Thymus (tissue), 11 donors: ENCODE measurements around the gene SUB1. TPM values are rescaled to one million over a fixed set of nuclear protein-coding genes. Genes with fewer than 3 reads are reported as not detected.
"Not testable (repeated sequence)": the region's sequence is repeated elsewhere in the genome, so short reads cannot be mapped to it uniquely, and the experiment has no call there.

Source experiments
- DNase-seq, 9 donors: peaks; one replicate each; pipeline ENCODE4 v3.0.0-alpha.2; 2013; ENCODE audit warnings: low spot score in 9 of 9, low read depth in 6 of 9, missing footprints in 1 of 9
- H3K27ac ChIP-seq, 2 donors: one replicate each; pipeline ENCODE4 v1.5.1; 2013; ENCODE audit warnings: control low read depth in 1 of 2, low read depth in 1 of 2, low read length in 1 of 2, mild to moderate bottlenecking in 1 of 2, moderate library complexity in 1 of 2
- H3K27me3 ChIP-seq, 2 donors: one replicate each; pipeline ENCODE4 v1.5.1; 2013; ENCODE audit warnings: low read length in 1 of 2; ENCODE audit not compliant: control insufficient read depth in 2 of 2, insufficient read depth in 1 of 2
- H3K36me3 ChIP-seq, 2 donors: one replicate each; pipeline ENCODE4 v1.5.1; 2013; ENCODE audit warnings: low read length in 1 of 2, mild to moderate bottlenecking in 1 of 2, moderate library complexity in 1 of 2; ENCODE audit not compliant: control insufficient read depth in 2 of 2, insufficient read depth in 2 of 2
- H3K4me1 ChIP-seq, 2 donors: one replicate each; pipeline ENCODE4 v1.5.1; 2013; ENCODE audit warnings: low read length in 2 of 2; ENCODE audit not compliant: control insufficient read depth in 2 of 2, insufficient read depth in 2 of 2
- H3K4me3 ChIP-seq, 2 donors: one replicate each; pipeline ENCODE4 v1.5.1; 2013; ENCODE audit warnings: low read length in 2 of 2, control low read depth in 1 of 2, mild to moderate bottlenecking in 1 of 2
- H3K9me3 ChIP-seq, 2 donors: one replicate each; pipeline ENCODE4 v1.5.1; 2013; ENCODE audit warnings: low read length in 1 of 2, mild to moderate bottlenecking in 1 of 2; ENCODE audit not compliant: control insufficient read depth in 2 of 2, insufficient read depth in 1 of 2
- WGBS: extraction: QIAGEN DNeasy Blood & Tissue Kit; methylation state at CpG from one replicate; pipeline ENCODE4 v1.1.7; 2013; 5-methylcytosine and 5-hydroxymethylcytosine counted together
- polyA plus RNA-seq: library from polyadenylated mRNA; stranded (reverse); fragments of 200-250 nt; gene quantifications from one replicate; pipeline ENCODE4 v1.2.3, GENCODE V29; 2013
- total RNA-seq: library from RNA; stranded (reverse); fragments of 120-200 nt; gene quantifications from one replicate; pipeline ENCODE4 v1.2.4, GENCODE V29; 2013
- donor health status: healthy.

Gene SUB1
- total and polyA plus RNA-seq, 2 donors, result 355 to 527 TPM

DNA sequence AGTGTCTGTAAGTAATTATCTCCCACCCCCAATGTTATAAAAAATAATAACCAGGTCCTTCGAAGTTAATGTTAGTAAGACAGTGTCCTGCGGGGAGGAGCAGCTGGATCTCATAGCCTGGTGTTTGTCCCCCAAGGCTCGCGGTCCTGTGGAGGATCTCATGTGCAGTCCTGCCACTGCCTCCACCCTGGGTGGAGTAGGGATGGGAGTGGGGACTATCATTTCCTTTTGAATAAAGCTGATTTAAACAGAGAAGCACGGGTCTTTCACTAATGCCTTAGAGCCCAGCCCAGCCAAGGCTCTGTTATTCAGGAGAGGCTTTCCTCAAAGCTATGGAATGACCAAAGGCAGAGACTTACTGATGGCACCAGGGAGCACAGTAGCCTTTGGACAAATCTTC, 40.2 kb downstream of the SUB1 start:
- Histone ChIP-seq H3K27me3 (no peaks in the 10 kb centered on the region), H3K9me3 (no peaks in the 10 kb centered on the region), H3K36me3 (no peaks in the 10 kb centered on the region), H3K4me1 (no peaks in the 10 kb centered on the region), H3K4me3 (no peak overlapping the region), H3K27ac (no peak overlapping the region)
- WGBS, result 98% methylated on average over 5 of the region's 5 CpGs
- DNase-seq, result no peak

DNA sequence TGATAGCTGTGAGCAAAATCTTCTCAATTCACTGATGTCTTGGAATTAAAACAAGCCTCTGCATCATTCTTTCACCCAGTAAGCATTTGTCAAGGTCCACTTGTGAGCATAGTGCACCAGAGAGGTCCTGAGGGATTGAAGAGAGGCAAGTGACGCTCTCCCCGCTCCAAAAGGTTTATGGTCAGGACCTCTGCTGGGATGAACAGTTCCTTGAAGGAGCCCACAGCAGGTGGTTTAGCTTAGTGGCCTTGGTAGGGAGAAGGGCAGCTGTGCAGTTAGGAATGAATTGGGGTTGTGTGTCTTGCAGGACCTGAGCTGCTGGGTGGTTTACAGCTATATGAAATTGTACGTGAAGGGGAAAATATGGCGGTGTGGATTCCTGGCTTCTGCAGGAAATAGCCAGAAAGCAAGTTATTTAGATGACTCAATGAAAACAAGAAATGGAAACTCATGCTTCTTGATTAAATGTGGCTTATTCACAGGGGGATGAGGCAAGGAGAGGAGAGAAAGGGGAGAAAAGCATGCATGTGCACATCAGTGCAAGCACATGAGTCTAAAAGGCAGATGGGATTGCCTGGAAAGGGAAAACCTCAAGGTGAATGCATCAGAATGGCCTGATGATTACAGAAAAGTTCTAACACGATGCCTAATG, 42.0 kb downstream of the SUB1 start:
- 93% methylated on average over 5 of the region's 5 CpGs for WGBS
- no peaks in the 10 kb centered on the region for H3K36me3 ChIP-seq
- no peak for DNase-seq

DNA sequence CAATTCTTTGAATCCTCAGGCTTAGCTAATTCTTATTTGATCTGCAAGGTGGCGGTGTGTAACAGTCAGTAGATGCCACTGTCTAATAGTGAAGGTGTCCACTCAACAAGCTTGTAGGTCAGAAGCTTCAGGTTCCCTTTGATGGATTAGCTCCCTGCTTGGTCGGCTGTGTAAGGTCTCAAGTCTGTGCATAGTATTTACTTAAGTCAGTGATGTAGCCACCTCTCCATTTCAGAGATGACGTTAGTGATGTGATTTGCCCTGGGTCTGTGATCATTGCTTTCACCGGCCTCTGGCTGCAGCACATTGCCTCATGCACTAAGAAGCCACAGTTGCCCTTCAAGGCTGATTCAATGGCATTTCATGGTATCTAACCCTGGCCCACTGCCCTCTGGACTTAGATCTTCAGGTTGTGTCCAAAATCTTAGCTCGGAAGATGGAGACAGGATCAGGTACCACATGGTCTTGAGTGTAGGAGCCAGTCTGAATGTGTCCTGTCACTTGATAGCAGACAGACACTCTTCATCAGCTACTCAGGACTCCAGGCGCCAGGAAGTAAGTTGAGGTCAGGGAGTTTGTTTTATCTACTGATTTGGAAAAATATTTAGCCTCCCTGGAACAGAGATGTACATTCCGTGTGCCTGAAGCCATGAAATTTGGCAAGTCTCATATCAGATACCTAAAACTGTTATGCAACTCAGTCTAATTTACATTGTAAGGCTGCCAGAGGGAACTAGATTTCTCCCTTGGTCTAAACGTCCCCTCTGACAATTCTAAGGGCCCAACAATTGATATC, 42.9 kb downstream of the SUB1 start:
- Histone ChIP-seq H3K27me3 (no peaks in the 10 kb centered on the region), H3K27ac (no peak overlapping the region), H3K9me3 (no peaks in the 10 kb centered on the region), H3K4me3 (no peak overlapping the region), H3K36me3 (no peaks in the 10 kb centered on the region), H3K4me1 (no peaks in the 10 kb centered on the region)
- no peak for DNase-seq
- 91% methylated on average over 8 of the region's 8 CpGs for WGBS

More for the DNA sequence above, 42.0 kb downstream of the SUB1 start:
- Histone ChIP-seq H3K27me3 (no peaks in the 10 kb centered on the region), H3K4me3 (no peak overlapping the region), H3K27ac (no peak overlapping the region), H3K4me1 (no peaks in the 10 kb centered on the region), H3K9me3 (no peaks in the 10 kb centered on the region)

DNA sequence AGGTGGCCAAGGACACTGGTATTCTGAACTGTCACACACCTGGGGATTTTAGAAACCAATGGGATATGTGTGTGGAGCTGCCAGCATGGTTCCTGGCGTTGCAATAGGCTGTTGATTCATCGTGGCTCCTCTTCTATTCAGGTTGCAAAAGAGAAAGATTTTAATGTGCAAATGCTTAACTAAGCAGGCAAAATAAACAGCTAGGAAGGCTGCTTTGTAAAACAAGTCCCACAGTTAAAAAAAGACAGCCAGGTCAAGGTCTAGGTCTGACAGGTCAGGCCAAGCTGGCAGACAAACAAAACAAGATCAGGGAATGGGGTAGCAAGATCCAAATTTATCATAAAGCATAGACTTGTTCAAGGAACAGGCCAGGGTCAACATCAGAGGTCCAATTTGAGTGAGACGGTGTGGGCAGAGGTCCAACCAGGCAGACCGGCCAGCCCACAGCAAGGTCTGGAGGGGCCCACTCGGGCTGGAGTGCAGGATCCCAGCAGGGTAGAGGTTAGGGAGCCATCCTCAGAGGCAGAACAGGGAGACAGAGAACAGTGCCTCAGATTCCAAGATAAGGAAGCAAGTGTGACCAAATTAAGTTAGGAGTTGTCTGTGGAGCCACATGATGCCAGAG, 45.6 kb downstream of the SUB1 start:
- no peak overlapping the region for H3K4me3 ChIP-seq
- no peak for DNase-seq
- H3K4me1 ChIP-seq, result no peaks in the 10 kb centered on the region
- 95% methylated on average over 5 of the region's 5 CpGs for WGBS
- H3K27me3 ChIP-seq, result no peaks in the 10 kb centered on the region
- H3K36me3 ChIP-seq, result no peaks in the 10 kb centered on the region
- H3K9me3 ChIP-seq, result no peaks in the 10 kb centered on the region
- H3K27ac ChIP-seq, result no peak overlapping the region

- H3K4me1 ChIP-seq, H3K27ac ChIP-seq, H3K9me3 ChIP-seq, H3K27me3 ChIP-seq, H3K36me3 ChIP-seq, H3K4me3 ChIP-seq, DNase-seq: not testable (repeated sequence)
- WGBS, result 96% methylated on average over 8 of the region's 8 CpGs
Measured at GRCh38 chr5:32633017-32633416, 47.7 kb downstream of the SUB1 start.

GRCh38 chr5:32638309-32638708, 53.0 kb downstream of the SUB1 start:
- Histone ChIP-seq H3K36me3 (no peaks in the 10 kb centered on the region), H3K4me1 (no peaks in the 10 kb centered on the region), H3K9me3 (no peaks in the 10 kb centered on the region), H3K27ac (no peak overlapping the region), H3K27me3 (no peaks in the 10 kb centered on the region), H3K4me3 (no peak overlapping the region)
- no peak for DNase-seq
- 96% methylated on average over 9 of the region's 9 CpGs for WGBS

GRCh38 chr5:32639943-32640342, 54.6 kb downstream of the SUB1 start:
- Histone ChIP-seq H3K27me3 (no peaks in the 10 kb centered on the region), H3K4me3 (no peak overlapping the region), H3K9me3 (no peaks in the 10 kb centered on the region), H3K4me1 (no peaks in the 10 kb centered on the region), H3K36me3 (no peaks in the 10 kb centered on the region), H3K27ac (no peak overlapping the region)
- no peak for DNase-seq
- WGBS, result 90% methylated on average over 3 of the region's 3 CpGs

GRCh38 chr5:32642276-32643002, 57.1 kb downstream of the SUB1 start:
- Histone ChIP-seq H3K9me3 (no peaks in the 10 kb centered on the region), H3K4me1 (no peaks in the 10 kb centered on the region), H3K27me3 (no peaks in the 10 kb centered on the region), H3K4me3 (no peak overlapping the region), H3K27ac (no peak overlapping the region), H3K36me3 (no peaks in the 10 kb centered on the region)
- no peak for DNase-seq
- 95% methylated on average over 2 of the region's 2 CpGs for WGBS

DNA sequence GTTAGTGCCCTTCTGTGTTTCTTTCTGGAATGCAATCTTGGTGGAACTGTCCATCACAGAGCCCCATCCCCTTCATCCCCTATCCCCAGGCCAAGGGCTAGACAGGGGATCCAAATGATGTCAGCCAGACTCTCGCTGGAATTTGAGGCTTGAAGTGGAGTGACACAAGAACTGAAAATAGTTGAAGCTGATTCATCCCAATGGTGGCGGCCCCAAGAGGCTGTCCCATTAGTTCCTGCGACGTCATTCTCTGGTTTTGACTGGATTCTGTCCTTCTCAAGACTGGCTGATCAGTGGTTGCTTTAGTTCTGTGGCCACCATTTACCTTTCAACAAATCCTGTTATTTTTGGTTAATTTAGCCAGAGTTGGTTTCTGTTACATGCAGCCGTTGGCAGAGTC, 59.9 kb downstream of the SUB1 start:
- H3K36me3 ChIP-seq, result no peaks in the 10 kb centered on the region
- no peaks in the 10 kb centered on the region for H3K9me3 ChIP-seq
- H3K27ac ChIP-seq, result no peak overlapping the region
- 96% methylated on average over 5 of the region's 5 CpGs for whole genome bisulfite sequencing
- no peak overlapping the region for H3K4me3 ChIP-seq
- H3K4me1 ChIP-seq, result no peaks in the 10 kb centered on the region
- no peaks in the 10 kb centered on the region for H3K27me3 ChIP-seq
- no peak for DNase-seq
